GM10847 (cell line): ENCODE results near the gene CDH6.

Experiments
- POLR2A ChIP-seq: IDR thresholded peaks from 2 replicates; pipeline ENCODE4 v1.6.1; 2011; ENCODE audit not compliant: insufficient read length; ENCODE audit errors: extremely low read depth

CDH6 gene

DNA sequence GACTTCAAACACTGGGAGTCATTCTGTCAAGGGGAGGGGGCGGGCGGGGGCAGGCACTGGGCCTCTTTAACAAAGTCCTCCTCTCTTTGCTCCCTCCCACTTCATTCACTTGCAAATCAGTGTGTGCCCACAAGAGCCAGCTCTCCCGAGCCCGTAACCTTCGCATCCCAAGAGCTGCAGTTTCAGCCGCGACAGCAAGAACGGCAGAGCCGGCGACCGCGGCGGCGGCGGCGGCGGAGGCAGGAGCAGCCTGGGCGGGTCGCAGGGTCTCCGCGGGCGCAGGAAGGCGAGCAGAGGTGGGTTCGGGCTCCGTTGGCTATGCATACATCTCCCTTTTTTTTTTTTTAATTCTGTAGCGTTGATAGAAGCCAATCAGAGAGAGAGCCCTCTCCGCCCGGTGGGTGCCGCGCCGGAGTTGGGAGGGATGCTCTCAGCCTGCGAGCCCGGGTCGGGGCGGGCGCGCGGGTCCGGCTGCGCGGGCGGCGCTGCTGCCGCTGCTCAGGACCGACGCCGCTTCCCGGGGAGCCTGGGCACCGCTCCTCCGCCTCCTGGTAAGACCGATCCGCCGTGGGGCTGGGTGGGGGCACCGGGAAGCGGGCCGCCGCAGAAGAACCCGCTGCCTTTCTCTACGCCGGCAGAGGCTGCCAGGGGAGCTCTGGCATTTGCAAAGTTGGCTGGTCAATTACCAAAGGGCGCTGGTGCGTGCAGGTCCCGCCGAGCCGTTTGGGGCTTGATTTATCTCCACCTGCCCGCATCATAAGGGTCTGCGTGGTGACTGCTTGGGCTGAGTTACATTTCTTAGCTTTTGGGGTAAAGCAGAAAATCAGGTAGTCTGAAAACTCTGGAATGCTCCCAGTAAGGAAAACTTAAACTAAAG is at the start of gene CDH6:
TSS of gene CDH6 (plus strand) at position 96 of the 877 bp plus-strand sequence. CDS start 73,788 bp downstream, outside the sequence.
- TF ChIP-seq POLR2A: no peak

DNA sequence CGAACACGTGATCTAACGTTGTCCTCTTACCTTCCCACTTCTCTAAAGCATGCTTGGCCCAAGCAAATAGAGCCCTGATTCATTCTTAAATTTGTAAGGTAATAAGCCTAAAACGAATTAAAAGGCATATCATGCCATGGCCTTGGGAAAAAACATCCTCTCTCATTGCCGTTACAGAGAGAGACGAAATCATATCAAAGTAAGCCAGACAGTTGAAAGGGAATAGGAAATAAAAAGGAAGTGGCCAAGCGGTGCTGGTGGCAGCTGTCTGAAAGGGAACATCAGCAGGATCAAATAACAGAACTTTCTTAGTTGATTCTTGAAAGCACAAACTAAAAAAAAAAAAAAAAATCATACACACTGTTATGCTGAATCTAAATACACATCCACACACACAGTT is 49.1 kb upstream of the CDH6 start:
- TF ChIP-seq POLR2A: no peak

DNA sequence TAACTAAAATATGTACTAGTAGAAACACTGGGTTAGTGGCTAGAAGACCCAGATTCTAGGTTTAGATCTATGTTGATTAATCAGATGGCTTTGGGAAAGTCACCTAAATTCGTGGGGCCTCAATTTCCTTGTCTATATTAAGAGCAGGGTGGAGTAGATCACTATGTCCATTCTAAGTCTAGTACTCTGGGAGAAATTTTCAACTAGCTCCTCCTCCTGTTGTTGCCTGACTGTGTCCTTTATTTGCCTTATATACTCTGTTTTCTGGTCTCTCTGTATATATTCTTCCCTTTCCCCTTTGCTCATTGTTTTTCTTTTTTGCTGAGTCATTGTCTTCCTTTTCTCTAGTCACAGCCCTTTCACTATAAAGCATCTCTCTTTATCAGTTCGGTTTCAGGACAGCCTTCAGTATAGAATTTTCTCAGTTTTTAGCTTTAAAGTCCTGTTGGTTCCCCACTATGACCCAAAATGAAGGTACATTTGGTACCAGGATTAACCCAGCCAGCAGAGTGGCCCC is 44.5 kb upstream of the CDH6 start:
- no peak for TF ChIP-seq POLR2A

DNA sequence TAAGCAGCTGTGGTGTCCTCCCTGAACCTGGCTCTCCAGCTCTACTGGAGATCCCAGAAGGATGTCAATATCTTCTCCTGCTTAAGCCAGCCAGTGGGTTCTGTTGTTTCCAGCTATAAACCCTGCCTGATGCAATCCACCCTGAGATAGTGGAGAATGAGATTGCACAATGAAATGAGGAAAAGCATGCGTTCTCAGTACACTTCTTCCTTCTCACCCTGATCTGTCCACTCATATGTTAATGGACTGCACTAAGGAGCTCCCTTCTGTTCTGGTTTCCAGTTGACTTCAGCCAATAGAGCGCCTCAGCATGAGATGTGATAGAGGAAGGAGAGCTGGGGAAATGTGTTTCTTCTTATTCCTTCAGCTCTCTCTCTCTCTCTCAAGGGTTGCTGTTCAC is 40.0 kb upstream of the CDH6 start:
- no peak for TF ChIP-seq POLR2A

DNA sequence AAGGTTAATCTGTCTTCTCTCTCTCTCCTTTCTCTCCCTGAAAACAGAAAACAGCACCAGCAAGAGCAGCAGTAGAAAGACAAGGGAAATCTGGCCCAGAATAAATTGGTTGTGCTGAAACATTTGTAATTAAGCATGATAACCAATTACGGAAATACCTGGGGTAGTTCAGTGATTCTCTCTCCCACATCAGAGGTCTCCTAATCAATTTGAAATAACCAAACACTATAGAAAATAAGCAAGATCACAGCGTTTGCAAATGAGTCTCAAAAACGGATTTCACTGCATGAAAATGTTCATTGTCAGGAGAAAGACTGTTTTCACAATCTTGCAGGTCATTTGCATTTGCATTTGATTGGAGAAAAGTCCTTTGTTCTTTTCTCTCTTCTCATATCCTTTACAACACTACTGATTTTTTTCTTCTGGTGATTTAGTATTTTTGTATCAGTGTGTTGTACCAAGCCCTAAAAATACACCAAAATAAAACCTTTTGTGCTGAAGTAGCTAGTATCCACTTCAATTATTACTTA is 36.8 kb upstream of the CDH6 start:
- TF ChIP-seq POLR2A: no peak

DNA sequence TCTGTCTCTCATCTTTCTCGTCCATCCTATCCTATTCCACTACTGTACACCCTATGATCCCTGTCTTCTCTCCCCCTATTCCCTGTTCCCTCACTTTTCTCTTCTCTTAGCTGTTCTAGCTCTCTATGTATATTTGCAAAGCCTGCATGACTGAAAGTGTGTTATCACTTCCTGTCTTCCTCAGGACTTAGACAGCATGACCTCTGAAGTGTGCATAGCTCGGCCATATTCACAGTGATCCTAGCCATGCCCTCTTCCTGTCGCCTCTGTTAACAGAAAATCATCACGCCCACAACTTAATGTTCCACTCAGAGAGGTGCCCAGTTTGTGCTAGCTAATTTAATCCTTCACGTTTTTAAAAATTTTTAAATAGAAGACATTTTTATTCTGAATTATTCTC is 35.8 kb upstream of the CDH6 start:
- no peak for TF ChIP-seq POLR2A

DNA sequence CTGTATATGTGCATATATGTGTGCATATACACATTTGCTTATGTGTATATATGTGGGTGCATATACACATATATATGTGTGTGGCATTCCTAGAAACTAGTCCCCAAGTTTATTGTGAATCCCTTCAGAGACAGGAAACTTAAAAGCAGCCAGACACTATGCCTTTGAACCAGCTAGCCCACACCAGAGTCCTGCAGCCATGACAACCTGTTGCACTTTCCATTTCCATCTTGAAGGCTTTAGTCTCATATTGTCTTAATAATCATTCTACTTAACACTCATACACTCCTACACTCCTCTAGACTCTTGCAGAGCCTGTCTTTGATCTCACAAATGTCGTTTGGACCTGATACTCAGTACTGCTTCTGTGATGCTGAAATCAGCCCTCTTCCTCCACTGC is 34.8 kb upstream of the CDH6 start:
- no peak for TF ChIP-seq POLR2A

DNA sequence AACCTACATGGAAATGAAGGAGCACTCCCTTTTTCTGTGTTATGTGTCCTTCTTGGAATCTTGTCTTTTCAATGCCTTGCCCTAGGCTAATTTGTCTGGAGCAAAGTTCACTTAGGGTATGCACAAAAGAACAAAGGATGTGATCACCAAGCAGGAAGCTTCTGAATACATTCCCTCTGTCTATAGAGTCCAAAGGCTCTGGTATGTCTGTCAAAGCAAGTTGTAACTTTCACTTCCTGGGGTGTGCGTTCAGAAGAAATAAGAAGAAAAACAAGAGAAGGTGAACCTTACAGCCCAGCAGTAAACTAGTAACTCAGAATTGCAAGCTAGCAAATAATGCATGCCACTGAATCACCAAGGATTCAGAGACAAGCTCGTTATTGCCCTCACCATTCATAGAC is 31.7 kb upstream of the CDH6 start:
- no peak for TF ChIP-seq POLR2A

DNA sequence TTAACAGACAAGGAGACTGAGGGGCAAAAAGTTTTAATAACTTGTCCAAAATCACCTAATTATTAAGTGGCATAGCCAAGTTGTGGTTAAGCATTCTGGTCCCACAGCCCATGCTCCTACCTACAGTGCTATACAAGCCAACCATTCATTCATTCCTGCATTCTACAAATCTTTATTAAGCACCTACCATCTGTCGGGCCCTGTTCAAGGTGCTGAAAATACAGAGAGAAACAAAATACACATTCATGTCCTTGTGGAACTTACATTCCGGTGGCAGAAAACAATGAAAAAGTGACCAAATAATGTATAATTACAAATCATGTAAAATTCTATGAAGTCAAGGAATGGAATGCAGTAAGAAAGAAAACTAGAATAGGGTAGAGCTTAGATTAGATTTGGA is 27.8 kb upstream of the CDH6 start:
- TF ChIP-seq POLR2A: no peak

DNA sequence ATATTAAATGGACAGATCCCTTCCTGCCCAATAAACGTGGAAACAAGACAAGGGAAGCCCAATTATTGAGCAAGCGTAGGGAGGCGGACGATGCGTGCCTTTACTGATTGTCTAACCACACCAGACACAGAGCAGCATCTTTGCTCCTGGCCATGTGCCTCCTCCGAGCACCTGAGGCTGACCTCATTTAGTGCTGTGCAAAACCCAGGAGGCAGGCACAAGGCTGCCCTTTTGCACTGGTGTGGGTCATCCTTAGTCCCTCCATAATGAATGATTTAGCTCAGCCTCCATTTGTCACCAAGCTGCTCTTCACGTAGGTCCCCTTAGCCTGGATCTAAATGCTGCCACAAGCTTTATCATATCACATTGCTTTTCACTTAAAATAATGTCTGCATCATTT is 24.1 kb upstream of the CDH6 start:
- no peak for TF ChIP-seq POLR2A

DNA sequence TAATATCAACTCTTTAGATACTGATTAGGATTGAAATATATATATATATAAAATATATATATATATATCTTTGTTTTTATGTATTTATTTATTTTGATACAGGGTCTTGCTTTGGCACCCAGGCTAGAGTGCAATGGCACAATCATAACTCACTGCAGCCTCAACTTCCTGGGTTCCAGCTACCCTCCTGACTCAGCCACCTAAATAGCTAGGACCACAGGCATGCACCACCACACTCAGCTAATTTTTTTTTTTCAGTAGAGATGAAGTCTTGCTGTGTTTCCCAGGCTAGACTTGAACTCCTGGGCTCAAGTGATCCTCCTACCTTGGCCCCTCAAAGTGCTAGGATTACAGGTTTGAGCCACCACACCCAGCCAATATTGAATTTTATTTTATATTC is 20.6 kb upstream of the CDH6 start:
- no peak for TF ChIP-seq POLR2A

DNA sequence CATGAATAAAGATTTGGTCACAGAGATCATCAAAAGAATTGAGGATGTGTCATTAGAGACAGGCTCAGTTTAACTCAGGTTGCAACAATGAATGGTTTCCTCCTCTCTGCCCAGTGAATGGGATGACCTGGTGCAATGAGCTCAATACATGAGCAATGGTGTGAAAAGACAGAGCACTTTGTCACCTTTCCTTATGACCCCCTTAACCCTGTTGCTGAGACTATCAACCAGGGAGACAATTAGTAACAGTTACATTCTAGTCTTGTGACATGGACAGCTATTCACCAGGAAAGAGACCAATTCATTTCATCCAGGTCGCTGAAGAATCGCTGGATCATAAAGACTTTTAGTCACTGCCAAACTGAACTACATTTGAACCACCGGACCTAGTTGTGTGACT is 19.9 kb upstream of the CDH6 start:
- TF ChIP-seq POLR2A: no peak

DNA sequence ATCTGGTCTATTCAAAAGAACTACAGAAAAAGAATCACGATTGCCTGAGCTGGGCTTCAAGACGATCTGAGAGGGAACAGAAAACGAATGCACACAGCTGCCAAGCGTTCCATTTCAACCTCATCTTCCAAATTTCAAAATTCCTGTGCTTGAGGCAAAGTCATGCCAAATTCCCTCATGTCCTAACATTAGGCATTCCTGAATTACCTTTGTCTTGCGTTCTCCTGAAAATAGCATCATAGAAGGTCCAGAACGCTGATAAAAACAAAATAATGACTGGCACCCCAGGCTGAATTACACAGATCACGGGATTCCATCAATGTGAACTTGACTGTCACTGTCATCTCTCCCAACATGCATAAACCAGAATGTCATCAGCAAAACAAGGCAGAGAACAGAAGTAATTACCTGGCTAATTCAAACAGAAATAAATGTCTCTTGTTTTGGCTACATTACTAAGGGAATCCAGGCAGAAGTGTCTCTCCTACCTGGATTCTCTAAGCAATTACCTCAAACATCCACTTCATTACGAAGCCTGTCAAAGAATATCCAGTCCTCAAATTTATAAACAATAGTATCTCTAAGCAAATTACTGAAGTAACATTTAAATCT is 12.0 kb upstream of the CDH6 start:
- no peak for TF ChIP-seq POLR2A

DNA sequence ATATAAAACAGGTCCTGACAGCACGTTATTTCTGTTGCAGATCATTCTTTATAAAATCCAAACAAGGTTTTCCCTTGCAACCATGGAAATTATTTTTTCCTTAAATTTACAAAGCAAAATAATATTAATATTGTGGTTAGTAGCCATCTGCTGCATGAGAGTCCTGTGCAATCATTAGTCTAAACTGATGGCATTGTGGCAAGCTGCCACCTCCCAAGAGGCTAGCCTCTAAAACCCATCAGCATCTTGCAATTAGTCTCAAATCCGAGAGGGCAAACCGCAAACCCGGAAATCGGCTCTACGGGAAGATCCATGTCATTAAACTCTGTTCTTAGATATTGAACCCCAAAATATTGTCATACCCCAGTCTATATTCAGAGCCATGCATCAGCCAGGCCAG is 11.3 kb upstream of the CDH6 start:
- TF ChIP-seq POLR2A: no peak

DNA sequence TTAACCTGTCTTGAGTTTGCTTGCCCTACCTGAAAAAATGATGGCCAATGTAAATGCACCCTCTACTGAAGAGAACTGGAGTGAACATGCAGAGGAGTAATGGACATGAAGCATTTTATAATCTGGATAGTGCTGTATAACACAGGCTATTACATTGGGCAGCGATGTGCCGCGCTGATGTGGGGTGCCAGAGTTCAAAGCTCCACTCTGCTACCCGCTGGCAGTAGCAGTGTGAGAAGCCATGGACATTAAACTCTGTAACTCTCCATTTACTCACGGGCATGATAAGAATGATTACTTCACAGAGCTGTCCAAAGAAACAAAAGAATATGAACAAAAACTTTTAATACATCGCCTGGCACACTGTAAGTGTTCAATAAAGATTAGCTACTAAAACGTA is 7.5 kb upstream of the CDH6 start:
- TF ChIP-seq POLR2A: no peak

DNA sequence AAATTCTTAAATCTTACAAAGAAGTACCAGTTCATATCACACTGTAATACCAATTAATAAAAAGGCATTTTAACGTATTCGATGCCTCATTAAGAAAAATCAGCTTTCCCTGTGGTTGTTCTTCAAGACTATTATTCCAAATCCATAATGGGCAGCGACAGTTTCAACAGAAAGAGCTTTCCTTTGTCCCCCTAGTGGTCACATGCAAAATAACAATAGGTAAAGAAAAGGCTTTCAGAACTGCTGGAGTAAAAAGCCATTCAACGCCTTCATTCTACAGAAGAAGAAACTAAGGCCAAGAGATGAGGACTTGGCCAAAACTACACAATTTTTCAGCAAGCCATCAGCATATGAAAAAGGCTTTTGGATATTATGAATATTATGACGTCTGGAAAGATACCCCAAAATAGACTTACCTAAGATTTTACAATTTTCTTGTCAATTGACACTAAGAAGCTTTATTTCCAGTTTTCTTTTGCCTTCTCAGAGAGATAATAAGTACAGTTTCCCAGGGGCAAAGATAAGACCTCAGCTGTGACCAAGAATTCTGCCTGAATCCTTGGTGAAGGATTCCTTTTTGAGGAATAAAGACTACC is 6.7 kb upstream of the CDH6 start:
- TF ChIP-seq POLR2A: no peak
